NCI-H460 (cell line): ENCODE results near the gene ANTXR2. TPM values are rescaled to one million over a fixed set of nuclear protein-coding genes. Genes with fewer than 3 reads are reported as not detected.
"Not testable (repeated sequence)": the region's sequence is repeated elsewhere in the genome, so short reads cannot be mapped to it uniquely, and the experiment has no call there.

ENCODE experiments used
- DNase-seq: peaks from one replicate; pipeline ENCODE4 v3.0.0-alpha.2; 2016; ENCODE audit warnings: low read depth; ENCODE audit errors: extremely low read depth
- total RNA-seq: library from RNA; depleted of rRNA; stranded (reverse); fragments of >200 nt; shearing (Covaris generic); gene quantifications from 2 replicates; pipeline ENCODE4 v1.2.3, GENCODE V29; 2014

ANTXR2 gene
- total RNA-seq, 1 experiment from 2014 or later: 38.3 TPM

- DNase-seq: no peak
Measured at GRCh38 chr4:79998201-79998600, 74.8 kb downstream of the ANTXR2 start.

- DNase-seq: no peak
Measured at GRCh38 chr4:79996851-79997250, 76.2 kb downstream of the ANTXR2 start.

- DNase-seq: no peak
Measured at GRCh38 chr4:79993476-79993875, 79.6 kb downstream of the ANTXR2 start.

GRCh38 chr4:79991601-79992000, 81.4 kb downstream of the ANTXR2 start:
- no peak for DNase-seq

- not testable (repeated sequence) for DNase-seq
Measured at GRCh38 chr4:79991100-79991499, 81.9 kb downstream of the ANTXR2 start.

GRCh38 chr4:79987401-79987800, 85.6 kb downstream of the ANTXR2 start:
- no peak for DNase-seq

- DNase-seq: no peak
Measured at GRCh38 chr4:79983431-79983830, 89.6 kb downstream of the ANTXR2 start.

GRCh38 chr4:79982601-79983322, 90.3 kb downstream of the ANTXR2 start:
- DNase-seq: no peak

GRCh38 chr4:79980448-79980847, 92.6 kb downstream of the ANTXR2 start:
- DNase-seq: no peak

GRCh38 chr4:79979785-79980437, 93.1 kb downstream of the ANTXR2 start:
- no peak for DNase-seq

- no peak for DNase-seq
Measured at GRCh38 chr4:79977131-79977840, 95.7 kb downstream of the ANTXR2 start.

- DNase-seq: no peak
Measured at GRCh38 chr4:79964400-79965211, 108.4 kb downstream of the ANTXR2 start.

- DNase-seq: no peak
Measured at GRCh38 chr4:79964020-79964399, 109.0 kb downstream of the ANTXR2 start.

GRCh38 chr4:79959652-79960051, 113.4 kb downstream of the ANTXR2 start:
- DNase-seq: no peak

- no peak for DNase-seq
Measured at GRCh38 chr4:79958466-79959264, 114.4 kb downstream of the ANTXR2 start.

GRCh38 chr4:79949178-79949577, 123.9 kb downstream of the ANTXR2 start:
- DNase-seq: no peak

- no peak for DNase-seq
Measured at GRCh38 chr4:79948739-79949138, 124.3 kb downstream of the ANTXR2 start.

GRCh38 chr4:79948261-79948660, 124.8 kb downstream of the ANTXR2 start:
- DNase-seq: no peak

GRCh38 chr4:79947386-79947785, 125.6 kb downstream of the ANTXR2 start:
- DNase-seq: no peak

GRCh38 chr4:79935274-79935673, 137.8 kb downstream of the ANTXR2 start:
- DNase-seq: no peak
